Neural progenitor cell (in vitro differentiated cells): ENCODE measurements around the gene NUCB1. TPM values are rescaled to one million over a fixed set of nuclear protein-coding genes. Genes with fewer than 3 reads are reported as not detected.
"Not testable (repeated sequence)": the region's sequence is repeated elsewhere in the genome, so short reads cannot be mapped to it uniquely, and the experiment has no call there.

ENCODE experiments used
- DNase-seq: peaks from one replicate; pipeline ENCODE4 v3.0.0-alpha.2; 2016; ENCODE audit warnings: low spot score
- H2AFZ ChIP-seq: fragments of 200-600 bp; sonication (generic); replicated peaks from 2 replicates; pipeline ENCODE4 v1.6.1; 2016; ENCODE audit warnings: antibody characterized with exemption
- H3F3A ChIP-seq: fragments of 200-600 bp; sonication (generic); 2 replicates; pipeline ENCODE4 v1.6.1; 2016; ENCODE audit warnings: antibody characterized with exemption, low read depth
- H3K27ac ChIP-seq: fragments of 200-600 bp; sonication (generic); 2 replicates; pipeline ENCODE4 v1.5.1; 2016; ENCODE audit warnings: mild to moderate bottlenecking
- H3K27me3 ChIP-seq: fragments of 200-600 bp; sonication (generic); 2 replicates; pipeline ENCODE4 v1.6.1; 2016; ENCODE audit warnings: mild to moderate bottlenecking, moderate library complexity
- H3K36me3 ChIP-seq: fragments of 200-600 bp; sonication (generic); 2 replicates; pipeline ENCODE4 v1.5.1; 2016
- H3K4me1 ChIP-seq: fragments of 200-600 bp; sonication (generic); 2 replicates; pipeline ENCODE4 v1.6.1; 2016; ENCODE audit warnings: mixed run types
- H3K4me2 ChIP-seq: fragments of 200-600 bp; sonication (generic); 2 replicates; pipeline ENCODE4 v1.6.1; 2016
- H3K4me3 ChIP-seq: fragments of 200-600 bp; sonication (generic); 2 replicates; pipeline ENCODE4 v1.5.1; 2016
- H3K79me2 ChIP-seq: fragments of 200-600 bp; sonication (generic); 2 replicates; pipeline ENCODE4 v1.6.1; 2016; ENCODE audit warnings: low read depth
- H3K9ac ChIP-seq: fragments of 200-600 bp; sonication (generic); 2 replicates; pipeline ENCODE4 v1.6.1; 2016
- H3K9me3 ChIP-seq: fragments of 200-600 bp; sonication (generic); 2 replicates; pipeline ENCODE4 v1.5.1; 2016; ENCODE audit warnings: low read depth
- H4K20me1 ChIP-seq: fragments of 200-600 bp; sonication (generic); 2 replicates; pipeline ENCODE4 v1.6.1; 2016; ENCODE audit warnings: low read depth
- H3K27ac Mint-ChIP-seq: 3 replicates; pipeline ENCODE4 v1.8.0; 2021; ENCODE audit warnings: mixed read lengths
- H3K27me3 Mint-ChIP-seq: 2 replicates; pipeline ENCODE4 v1.8.0; 2022; ENCODE audit warnings: low read depth, mild to moderate bottlenecking, inconsistent platforms, moderate library complexity, mixed read lengths; ENCODE audit not compliant: insufficient read depth
- H3K36me3 Mint-ChIP-seq: 3 replicates; pipeline ENCODE4 v1.8.0; 2021; ENCODE audit warnings: mixed read lengths
- H3K4me1 Mint-ChIP-seq: 3 replicates; pipeline ENCODE4 v1.8.0; 2021; ENCODE audit warnings: mixed read lengths
- H3K4me3 Mint-ChIP-seq: 3 replicates; pipeline ENCODE4 v1.8.0; 2021; ENCODE audit warnings: mild to moderate bottlenecking, moderate library complexity, mixed read lengths
- H3K9me3 Mint-ChIP-seq: 3 replicates; pipeline ENCODE4 v1.8.0; 2020; ENCODE audit warnings: mixed read lengths
- CTCF ChIP-seq: fragments of 200-600 bp; sonication (generic); IDR thresholded peaks from 2 replicates; pipeline ENCODE4 v1.5.1; 2017; ENCODE audit warnings: antibody characterized with exemption, mild to moderate bottlenecking
- EZH2 ChIP-seq: fragments of 200-600 bp; sonication (generic); IDR thresholded peaks from 2 replicates; pipeline ENCODE4 v1.6.1; 2017; ENCODE audit warnings: antibody characterized with exemption, mild to moderate bottlenecking, moderate library complexity
- EZH2phosphoT487 ChIP-seq: fragments of 200-600 bp; sonication (generic); IDR thresholded peaks from 2 replicates; pipeline ENCODE4 v1.6.1; 2017; ENCODE audit warnings: antibody characterized with exemption
- total RNA-seq: library from RNA; depleted of rRNA; stranded (reverse); fragments of >200 nt; gene quantifications from 2 replicates; pipeline ENCODE4 v1.2.3, GENCODE V29; 2015; ENCODE audit warnings: low replicate concordance

Gene NUCB1
- total RNA-seq, 1 donor from 2014 or later: 73.5 TPM

GRCh38 chr19:48925240-48925843, 25.2 kb downstream of the NUCB1 start:
- Mint-ChIP-seq H3K27me3 (no peaks in the 10 kb centered on the region), H3K4me1 (no peaks in the 10 kb centered on the region), H3K9me3 (no peaks in the 10 kb centered on the region), H3K27ac (no peak overlapping the region), H3K4me3 (no peak overlapping the region), H3K36me3 (peaks cover 5% of the 10 kb centered on the region)
- TF ChIP-seq CTCF (no peak), EZH2 (no peak), EZH2phosphoT487 (no peak)
- Histone ChIP-seq H3K27me3 (no peaks in the 10 kb centered on the region), H3K4me3 (no peak overlapping the region), H4K20me1 (no peaks in the 10 kb centered on the region), H3K27ac (no peak overlapping the region), H3K79me2 (no peaks in the 10 kb centered on the region), H3K36me3 (no peaks in the 10 kb centered on the region), H3K9me3 (no peaks in the 10 kb centered on the region), H2AFZ (no peak overlapping the region), H3K9ac (no peak overlapping the region), H3K4me2 (no peak overlapping the region), H3F3A (no peaks in the 10 kb centered on the region), H3K4me1 (no peaks in the 10 kb centered on the region)
- no peak for DNase-seq

- not testable (repeated sequence) for DNase-seq, H3K27me3 Mint-ChIP-seq, H3K36me3 ChIP-seq, H3F3A ChIP-seq, H3K9me3 ChIP-seq, H3K4me1 Mint-ChIP-seq, H3K9ac ChIP-seq, H4K20me1 ChIP-seq, H3K27ac Mint-ChIP-seq, H3K27me3 ChIP-seq, H2AFZ ChIP-seq, H3K4me3 ChIP-seq, H3K79me2 ChIP-seq, H3K4me3 Mint-ChIP-seq, H3K27ac ChIP-seq, H3K4me1 ChIP-seq, H3K9me3 Mint-ChIP-seq, H3K36me3 Mint-ChIP-seq, H3K4me2 ChIP-seq
Measured at GRCh38 chr19:48925890-48926289, 25.8 kb downstream of the NUCB1 start.

DNA sequence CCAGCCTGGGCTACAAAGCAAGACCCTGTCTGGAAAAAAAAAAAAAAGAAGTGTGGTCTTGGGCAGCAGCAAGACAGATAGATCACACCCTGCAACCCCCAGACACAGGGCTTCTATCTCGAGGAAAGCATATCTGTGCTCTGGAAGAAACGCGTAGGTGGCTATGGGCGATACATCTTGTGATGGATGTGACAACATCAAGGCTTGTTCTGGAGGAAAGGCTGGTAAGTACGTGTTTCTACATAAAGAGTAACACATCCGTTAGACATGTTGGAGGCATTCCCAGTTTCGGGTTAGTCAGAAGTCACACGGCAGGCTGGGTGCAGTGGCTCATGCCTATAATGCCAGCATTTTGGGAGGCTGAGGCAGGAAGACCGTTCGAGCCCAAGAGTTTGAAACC, 26.8 kb downstream of the NUCB1 start:
- no peaks in the 10 kb centered on the region for H3K27me3 Mint-ChIP-seq
- Histone ChIP-seq H3K4me1 (no peaks in the 10 kb centered on the region), H3K79me2 (no peaks in the 10 kb centered on the region), H3K4me2 (no peak overlapping the region), H3K27ac (no peak overlapping the region), H2AFZ (no peak overlapping the region), H3K27me3 (peaks cover 10% of the 10 kb centered on the region), H3F3A (no peaks in the 10 kb centered on the region), H3K4me3 (no peak overlapping the region), H3K9ac (no peak overlapping the region), H3K9me3 (no peaks in the 10 kb centered on the region), H4K20me1 (no peaks in the 10 kb centered on the region), H3K36me3 (no peaks in the 10 kb centered on the region)
- no peak overlapping the region for H3K4me3 Mint-ChIP-seq
- TF ChIP-seq EZH2: no peak
- no peak for TF ChIP-seq CTCF
- no peak for TF ChIP-seq EZH2phosphoT487
- H3K27ac Mint-ChIP-seq: no peak overlapping the region
- no peaks in the 10 kb centered on the region for H3K4me1 Mint-ChIP-seq
- no peaks in the 10 kb centered on the region for H3K9me3 Mint-ChIP-seq
- peaks cover 3% of the 10 kb centered on the region for H3K36me3 Mint-ChIP-seq
- no peak for DNase-seq

GRCh38 chr19:48927692-48928091, 27.6 kb downstream of the NUCB1 start:
- H3K27ac Mint-ChIP-seq, H3K4me1 Mint-ChIP-seq: not testable (repeated sequence)

More at GRCh38 chr19:48927692-48928091, 27.6 kb downstream of the NUCB1 start:
- H2AFZ ChIP-seq, H3K4me1 ChIP-seq, H3K4me2 ChIP-seq, H3K36me3 ChIP-seq, H3K36me3 Mint-ChIP-seq, H3K4me3 ChIP-seq, H3K9ac ChIP-seq, DNase-seq, H3K79me2 ChIP-seq, H3K4me3 Mint-ChIP-seq, H3F3A ChIP-seq, H3K9me3 ChIP-seq, H3K27me3 Mint-ChIP-seq, H3K27ac ChIP-seq, H4K20me1 ChIP-seq, H3K9me3 Mint-ChIP-seq: not testable (repeated sequence)
- H3K27me3 ChIP-seq: peaks cover 18% of the 10 kb centered on the region
